K562 (cell line): Measurements from ENCODE around the gene GLMP. TPM values are rescaled to one million over a fixed set of nuclear protein-coding genes. Genes with fewer than 3 reads are reported as not detected.

ENCODE experiments used
- ATAC-seq: fragments of 200-7000 bp; cut with Tn5 transposase; 3 replicates; pipeline ENCODE4 v1.9.1; 2020; ENCODE audit warnings: moderate library complexity
- BruUV-seq: library from RNA; stranded (reverse); fragments of 400-500 nt; replicated peaks from 2 replicates; lab custom pipeline; 2021; lab: Mats Ljungman, UMichigan
- CTCF ChIA-PET: fragments of 300-600 bp; formaldehyde crosslinking; extraction: SDS; loops from one replicate; lab custom pipeline; 2021; ENCODE audit warnings: low intra/inter-chr PET ratio; lab: Yijun Ruan, JAX
- POLR2A ChIA-PET: fragments of 300-600, 350-650 bp; sonication (Branson Sonifier 250); formaldehyde crosslinking; extraction: SDS; loops from one replicate; lab custom pipeline; 2021; ENCODE audit warnings: antibody characterized with exemption, inconsistent platforms; lab: Yijun Ruan, JAX
- DNase-seq, 4 experiments: peaks; one replicate each; pipeline versions ENCODE4 v3.0.0 to v3.0.0-alpha.2; 2011 to 2018; ENCODE audit warnings: low spot score in 3 of 4, mixed read lengths in 3 of 4; ENCODE audit errors: extremely low read depth in 1 of 4
- FAIRE-seq: peaks from 2 replicates; lab custom pipeline; 2011; peaks lifted over from hg19 to GRCh38; lab: Jason Lieb, UNC
- H2AFZ ChIP-seq: 2 replicates; pipeline ENCODE4 v1.6.0; 2011; ENCODE audit warnings: low read depth, low read length, control low read depth, inconsistent platforms
- H3K27ac ChIP-seq: fragments of 200-600 bp; 3 replicates; pipeline ENCODE4 v1.8.0; 2011; ENCODE audit warnings: low read depth, mild to moderate bottlenecking, control low read depth, inconsistent platforms, low read length, moderate library complexity, mixed read lengths; ENCODE audit errors: extremely low read depth
- H3K27me3 ChIP-seq, 2 experiments: fragments of 300-600 bp in 1 of 2; 2 replicates in 1 of 2; 3 replicates in 1 of 2; pipeline versions ENCODE4 v1.6.0 to v1.8.0; 2011; ENCODE audit warnings: inconsistent platforms in 2 of 2, low read length in 2 of 2, mild to moderate bottlenecking in 1 of 2, mixed read lengths in 1 of 2, moderate library complexity in 1 of 2; ENCODE audit not compliant: control insufficient read depth in 2 of 2, insufficient read depth in 2 of 2
- H3K36me3 ChIP-seq: fragments of 300-600 bp; 3 replicates; pipeline ENCODE4 v1.8.0; 2011; ENCODE audit warnings: mild to moderate bottlenecking, low read length, inconsistent platforms; ENCODE audit not compliant: control insufficient read depth, insufficient read depth
- H3K4me1 ChIP-seq, 2 experiments: fragments of 200-600 bp in 1 of 2; replicated peaks in 1 of 2; 2 replicates in 1 of 2; 3 replicates in 1 of 2; pipeline versions ENCODE4 v1.5.1 to v1.8.0; 2011; ENCODE audit warnings: inconsistent platforms in 2 of 2, low read length in 2 of 2, mild to moderate bottlenecking in 1 of 2, mixed read lengths in 1 of 2, moderate library complexity in 1 of 2; ENCODE audit not compliant: control insufficient read depth in 2 of 2, insufficient read depth in 2 of 2
- H3K4me2 ChIP-seq: 2 replicates; pipeline ENCODE4 v1.6.1; 2011; ENCODE audit warnings: low read length, control low read depth, inconsistent platforms, mixed read lengths; ENCODE audit not compliant: insufficient read depth
- H3K4me3 ChIP-seq: fragments of 200-600 bp; sonication (generic), shearing (Covaris generic); 2 replicates; pipeline ENCODE4 v1.5.1; 2016; ENCODE audit warnings: control low read depth, inconsistent platforms
- H3K79me2 ChIP-seq: fragments of 200-600 bp; 3 replicates; pipeline ENCODE4 v1.8.0; 2011; ENCODE audit warnings: low read length, inconsistent platforms; ENCODE audit not compliant: control insufficient read depth, insufficient read depth
- H3K9ac ChIP-seq, 2 experiments: 2 replicates each; pipeline versions ENCODE4 v1.6.0 to v1.6.1; 2011; ENCODE audit warnings: low read depth in 2 of 2, low read length in 2 of 2, control low read depth in 1 of 2, inconsistent platforms in 1 of 2, mild to moderate bottlenecking in 1 of 2, mixed read lengths in 1 of 2; ENCODE audit not compliant: insufficient read depth in 1 of 2
- H3K9me1 ChIP-seq: one replicate; pipeline ENCODE4 v1.6.0; 2011; ENCODE audit warnings: inconsistent platforms, mild to moderate bottlenecking, low read length, moderate library complexity; ENCODE audit not compliant: control insufficient read depth, insufficient read depth
- H3K9me3 ChIP-seq: replicated peaks from 2 replicates; pipeline ENCODE4 v1.5.1; 2011; ENCODE audit warnings: low read depth, low read length, inconsistent platforms; ENCODE audit not compliant: control insufficient read depth, insufficient read depth
- H4K20me1 ChIP-seq: replicated peaks from 2 replicates; pipeline ENCODE4 v1.6.1; 2011; ENCODE audit warnings: low read length, inconsistent platforms, mixed read lengths; ENCODE audit not compliant: control insufficient read depth, insufficient read depth
- BRD4 ChIP-seq: fragments of 200-600 bp; sonication (generic); IDR thresholded peaks from 2 replicates; pipeline ENCODE4 v1.6.1; 2017; ENCODE audit warnings: inconsistent platforms
- EP300 ChIP-seq: IDR thresholded peaks from 2 replicates; pipeline ENCODE4 v1.6.1; 2012; ENCODE audit warnings: low read length, improper control_type of control experiment
- TEAD2 ChIP-seq: fragments of 450-650 bp; IDR thresholded peaks from 2 replicates; pipeline ENCODE4 v1.6.1; 2016; ENCODE audit warnings: missing genetic modification characterization, control low read depth, missing compliant biosample characterization
- in situ Hi-C: fragments of 300-500 bp; cut with MboI; formaldehyde crosslinking; loops from 4 replicates; pipeline ENCODE4 v1.15.0; 2018; ENCODE audit warnings: inconsistent platforms, mixed read lengths
- intact Hi-C: fragments of 100-400 bp; cut with micrococcal nuclease; formaldehyde crosslinking; loops from 2 replicates; pipeline ENCODE4 v1.14.2; 2022
- polyA plus RNA-seq, 8 experiments: library from polyadenylated mRNA; depleted of rRNA in 4 of 8; stranded (reverse) in 5 of 8; unstranded in 3 of 8; fragments of >200 nt; fragmentation: Nextera tagmentation in 2 of 8; fragmentation: Illumina TruSeq in 1 of 8; extraction: Ambion mirVana in 2 of 8; extraction: Trizol in 1 of 8; gene quantifications; 2 replicates each; pipeline versions ENCODE4 v1.2.1 to v1.2.3, GENCODE V29; 2011 to 2014; ENCODE audit warnings: inconsistent platforms in 1 of 8, missing spikeins in 1 of 8
- total RNA-seq, 7 experiments: library from RNA; depleted of rRNA in 6 of 7; stranded (reverse); fragments of >200 nt in 6 of 7; fragmentation: Illumina TruSeq in 2 of 7; extraction: Trizol in 2 of 7; gene quantifications; 2 replicates each; pipeline versions ENCODE4 v1.2.1 to v1.2.3, GENCODE V29; 2011 to 2021; ENCODE audit warnings: low replicate concordance in 1 of 7

GLMP gene
- total and polyA plus RNA-seq, 9 of the 15 experiments (the other 6 are each of a cell fraction or from before 2014, with no cell fraction given): 8.3 to 28.2 (median 22.4) TPM

DNA sequence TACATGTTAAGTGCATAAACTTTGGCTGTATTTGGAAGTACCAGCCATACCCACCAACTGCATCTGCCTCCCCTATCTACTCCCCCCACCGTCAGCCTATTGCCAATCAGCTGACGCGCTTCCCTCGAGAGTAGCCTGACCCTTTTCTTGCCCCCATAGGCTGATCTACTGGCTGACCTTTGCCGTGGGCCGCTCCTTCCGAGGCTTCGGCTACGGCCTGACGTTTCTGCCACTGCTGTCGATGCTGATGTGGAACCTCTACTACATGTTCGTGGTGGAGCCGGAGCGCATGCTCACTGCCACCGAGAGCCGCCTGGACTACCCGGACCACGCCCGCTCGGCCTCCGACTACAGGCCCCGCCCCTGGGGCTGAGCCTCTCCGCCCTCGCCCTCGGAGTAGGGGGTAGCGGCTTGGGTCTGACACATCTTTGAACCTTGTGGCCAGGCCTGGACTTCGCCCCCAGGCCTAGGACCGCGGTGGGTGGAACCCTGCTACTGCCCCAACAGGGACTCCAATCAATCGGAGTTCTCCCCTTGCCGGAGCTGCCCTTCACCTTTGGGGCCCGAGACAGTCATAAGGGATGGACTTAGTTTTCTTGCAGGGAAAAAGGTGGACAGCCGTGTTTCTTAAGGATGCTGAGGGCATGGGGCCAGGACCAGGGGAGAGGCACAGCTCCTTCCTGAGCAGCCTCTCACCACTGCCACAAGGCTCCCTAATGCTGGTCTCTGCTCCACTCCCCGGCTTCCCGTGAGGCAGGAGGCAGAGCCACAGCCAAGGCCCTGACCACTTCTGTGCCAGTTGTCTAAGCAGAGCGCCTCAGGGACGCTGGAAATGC is 4.0 kb downstream of the GLMP start (continued):
- no peak for TF ChIP-seq TEAD2 (tag)

DNA sequence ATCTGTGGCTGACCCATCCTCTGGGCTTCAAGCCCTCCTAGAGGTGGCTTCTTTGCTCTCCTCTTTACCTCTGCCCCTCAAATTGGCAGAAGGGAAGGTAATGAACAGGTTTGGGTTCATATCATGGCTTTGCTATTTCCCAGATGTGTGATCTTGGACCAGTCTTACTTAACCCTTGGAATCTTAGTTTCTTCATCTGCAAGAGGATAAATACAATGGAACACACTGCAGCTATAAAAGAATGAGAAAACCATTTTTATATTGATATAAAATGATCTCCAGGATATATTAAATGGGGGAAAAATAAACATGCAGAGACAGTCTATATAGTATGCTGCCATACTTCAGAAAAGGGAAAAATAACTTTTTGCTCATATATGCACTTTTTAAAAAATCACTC is 5.6 kb downstream of the GLMP start:
- ChIA-PET CTCF (no interaction called here), POLR2A (no interaction called here)
- TF ChIP-seq EP300 (no peak), BRD4 (no peak)
- Histone ChIP-seq H3K9ac (no peak overlapping the region), H3K9me3 (no peaks in the 10 kb centered on the region), H3K4me2 (no peak overlapping the region), H3K27ac (no peak overlapping the region), H3K4me1 (peaks cover 2 to 16% of the 10 kb centered on the region in 2 experiments; a peak in 3 of 5 replicates), H3K9me1 (no peaks in the 10 kb centered on the region), H3K79me2 (no peaks in the 10 kb centered on the region), H2AFZ (no peak overlapping the region), H3K4me3 (no peak overlapping the region), H3K36me3 (peaks cover 34% of the 10 kb centered on the region; the same call in 2 of the 3 replicates), H4K20me1 (no peaks in the 10 kb centered on the region), H3K27me3 (no peaks in the 10 kb centered on the region)
- BruUV-seq: no TSS peak
- ATAC-seq (no peak), FAIRE-seq (no peak), DNase-seq (no peak)
- intact Hi-C loops: no loop called here
- in situ Hi-C loops: no loop called here
